ENCODE measurements around the gene GMNN.
"Not testable (repeated sequence)": the region's sequence is repeated elsewhere in the genome, so short reads cannot be mapped to it uniquely, and the experiment has no call there.

Gene GMNN

GRCh38 chr6:24774696-24775519 is at the start of gene GMNN:
Gene GMNN, plus strand, starts transcription at chr6:24774937. Its CDS starts 2,310 bp downstream, at chr6:24777247.
- peak; percentile 95 for DNase-seq (ENCODE audit: low read depth)
- peak within 1 kb of the TSS; percentile 100 for H3K4me3 ChIP-seq (ENCODE audit: low read depth, low read length)
- no peak for TF ChIP-seq CTCF (conservative IDR thresholded peaks at IDR 0.05; ENCODE audit: low read depth, low read length)

GRCh38 chr6:24730653-24731052 is 44.1 kb upstream of the GMNN start:
- not testable (repeated sequence) for H3K4me3 ChIP-seq (ENCODE audit: low read depth, low read length); DNase-seq (ENCODE audit: low read depth)

- DNase-seq (ENCODE audit: low read depth); H3K4me3 ChIP-seq (ENCODE audit: low read depth, low read length): not testable (repeated sequence)
Observed at GRCh38 chr6:24731456-24732134, 43.1 kb upstream of the GMNN start.

GRCh38 chr6:24734166-24734565 is 40.6 kb upstream of the GMNN start:
- no peak for TF ChIP-seq CTCF (conservative IDR thresholded peaks at IDR 0.05; ENCODE audit: low read depth, low read length)
- DNase-seq (ENCODE audit: low read depth), result no peak
- H3K4me3 ChIP-seq (ENCODE audit: low read depth, low read length), result no peak overlapping the region

GRCh38 chr6:24734710-24735109 is 40.0 kb upstream of the GMNN start:
- not testable (repeated sequence) for DNase-seq (ENCODE audit: low read depth)

GRCh38 chr6:24738741-24739140 is 36.0 kb upstream of the GMNN start:
- DNase-seq (ENCODE audit: low read depth), result no peak
- no peak for TF ChIP-seq CTCF (conservative IDR thresholded peaks at IDR 0.05; ENCODE audit: low read depth, low read length)
- H3K4me3 ChIP-seq (ENCODE audit: low read depth, low read length), result no peak overlapping the region

More at GRCh38 chr6:24734710-24735109, 40.0 kb upstream of the GMNN start:
- not testable (repeated sequence) for H3K4me3 ChIP-seq (ENCODE audit: low read depth, low read length)

- H3K4me3 ChIP-seq (ENCODE audit: low read depth, low read length), result no peak overlapping the region
- no peak for DNase-seq (ENCODE audit: low read depth)
- TF ChIP-seq CTCF (conservative IDR thresholded peaks at IDR 0.05; ENCODE audit: low read depth, low read length), result no peak
Observed at GRCh38 chr6:24740861-24741260, 33.9 kb upstream of the GMNN start.

- TF ChIP-seq CTCF (conservative IDR thresholded peaks at IDR 0.05; ENCODE audit: low read depth, low read length), result no peak
- no peak overlapping the region for H3K4me3 ChIP-seq (ENCODE audit: low read depth, low read length)
- no peak for DNase-seq (ENCODE audit: low read depth)
Observed at GRCh38 chr6:24742216-24742738, 32.5 kb upstream of the GMNN start.
